Sigmoid colon (tissue), 4 donors: ENCODE data around the gene DUSP21.

Source experiments
- CTCF ChIP-seq, 4 experiments: fragments of 450-650 bp in 3 of 4; fragments of 200-600 bp in 1 of 4; IDR thresholded peaks; one replicate each; pipeline ENCODE4 v1.5.1; 2016 to 2019; ENCODE audit warnings: antibody characterized with exemption in 4 of 4, mild to moderate bottlenecking in 3 of 4, moderate library complexity in 2 of 4
- EP300 ChIP-seq, 4 donors: sonication (generic); formaldehyde crosslinking; IDR thresholded peaks; one replicate each; pipeline ENCODE4 v1.6.1; 2017; ENCODE audit warnings: antibody characterized with exemption in 4 of 4
- POLR2A ChIP-seq, 2 donors: fragments of 450-650 bp; IDR thresholded peaks; one replicate each; pipeline ENCODE4 v1.6.1; 2016; ENCODE audit warnings: antibody characterized with exemption in 2 of 2, mild to moderate bottlenecking in 2 of 2, moderate library complexity in 2 of 2

- TF ChIP-seq EP300 (IDR thresholded peaks at IDR 0.05) (no peak), CTCF (IDR thresholded peaks at IDR 0.05) (no peak), POLR2A (IDR thresholded peaks at IDR 0.05) (no peak)
Observed at GRCh38 chrX:44882635-44883034, 38.8 kb downstream of the DUSP21 start.
